NK-92 (cell line): ENCODE results near the gene FGFR2.

Experiments used
- DNase-seq: peaks from one replicate; lab custom pipeline; 2025; ENCODE audit not compliant: unreplicated experiment; lab: John Stamatoyannopoulos, UW

Gene FGFR2

GRCh38 chr10:121598263-121599249 lies at the start of gene FGFR2:
TSS of gene FGFR2 (minus strand) at chr10:121598444. CDS start at chr10:121593817, 4,627 bp downstream.
- DNase-seq: no peak

GRCh38 chr10:121647401-121647800 lies 49.2 kb upstream of the FGFR2 start:
- DNase-seq: no peak

GRCh38 chr10:121645696-121646095 lies 47.5 kb upstream of the FGFR2 start:
- no peak for DNase-seq

GRCh38 chr10:121644501-121644900 lies 46.3 kb upstream of the FGFR2 start:
- DNase-seq: no peak

GRCh38 chr10:121640266-121640665 lies 42.0 kb upstream of the FGFR2 start:
- DNase-seq: no peak

GRCh38 chr10:121639416-121639815 lies 41.2 kb upstream of the FGFR2 start:
- no peak for DNase-seq

GRCh38 chr10:121637437-121637836 lies 39.2 kb upstream of the FGFR2 start:
- no peak for DNase-seq

GRCh38 chr10:121633056-121633455 lies 34.8 kb upstream of the FGFR2 start:
- DNase-seq: no peak

- DNase-seq: no peak
These were observed 33.3 kb upstream of the FGFR2 start for GRCh38 chr10:121631365-121632029.

GRCh38 chr10:121628859-121629258 lies 30.6 kb upstream of the FGFR2 start:
- DNase-seq: no peak

GRCh38 chr10:121627876-121628581 lies 29.8 kb upstream of the FGFR2 start:
- DNase-seq: no peak

GRCh38 chr10:121624836-121625486 lies 26.7 kb upstream of the FGFR2 start:
- no peak for DNase-seq

GRCh38 chr10:121618906-121619305 lies 20.7 kb upstream of the FGFR2 start:
- DNase-seq: no peak

GRCh38 chr10:121617176-121617575 lies 18.9 kb upstream of the FGFR2 start:
- no peak for DNase-seq

- no peak for DNase-seq
These were observed 18.0 kb upstream of the FGFR2 start for GRCh38 chr10:121616291-121616690.

GRCh38 chr10:121615836-121616235 lies 17.6 kb upstream of the FGFR2 start:
- DNase-seq: no peak

- DNase-seq: no peak
These were observed 17.2 kb upstream of the FGFR2 start for GRCh38 chr10:121615435-121615793.

- no peak for DNase-seq
These were observed 16.6 kb upstream of the FGFR2 start for GRCh38 chr10:121614613-121615434.

GRCh38 chr10:121613456-121613855 lies 15.2 kb upstream of the FGFR2 start:
- no peak for DNase-seq
